IMR-90 (cell line): Measurements from ENCODE around the gene FRY. TPM values are rescaled to one million over a fixed set of nuclear protein-coding genes. Genes with fewer than 3 reads are reported as not detected.
A peak's percentile ranks its signal among the peaks of the same experiment; 100 is the strongest.

Source experiments
- ATAC-seq: fragments of 200-7000 bp; cut with Tn5 transposase; 2 replicates; pipeline ENCODE4 v1.9.1; 2020; ENCODE audit warnings: low read depth, mild to moderate bottlenecking, moderate library complexity
- BruUV-seq: library from RNA; stranded (reverse); fragments of 400-500 nt; replicated peaks from 2 replicates; lab custom pipeline; 2021; lab: Mats Ljungman, UMichigan
- CTCF ChIA-PET: fragments of 300-600 bp; formaldehyde crosslinking; extraction: SDS; loops from one replicate; lab custom pipeline; 2021; ENCODE audit warnings: antibody characterized with exemption; lab: Yijun Ruan, JAX
- POLR2A ChIA-PET: fragments of 300-600 bp; sonication (Branson Sonifier 250); formaldehyde crosslinking; loops from one replicate; lab custom pipeline; 2022; ENCODE audit warnings: antibody characterized with exemption; ENCODE audit not compliant: unreplicated experiment; lab: Charles Lee
- DNase-seq: peaks from one replicate; pipeline ENCODE4 v3.0.0; 2013
- H2AFZ ChIP-seq: replicated peaks from 2 replicates; pipeline ENCODE3; 2013; ENCODE audit warnings: low read length, mild to moderate bottlenecking; ENCODE audit not compliant: poor library complexity
- H2AK5ac ChIP-seq: 2 replicates; pipeline ENCODE4 v1.6.1; 2013; ENCODE audit warnings: low read depth, low read length, inconsistent platforms
- H2AK9ac ChIP-seq: replicated peaks from 2 replicates; pipeline ENCODE3; 2013; ENCODE audit warnings: mild to moderate bottlenecking, low read depth, low read length, moderate library complexity; ENCODE audit not compliant: poor library complexity
- H2BK120ac ChIP-seq: 2 replicates; pipeline ENCODE4 v1.6.1; 2013; ENCODE audit warnings: low read depth, low read length, inconsistent platforms
- H2BK15ac ChIP-seq: 3 replicates; pipeline ENCODE4 v1.6.1; 2013; ENCODE audit warnings: low read depth, low read length, inconsistent platforms
- H2BK20ac ChIP-seq: 2 replicates; pipeline ENCODE4 v1.6.1; 2013; ENCODE audit warnings: low read depth, mild to moderate bottlenecking, inconsistent platforms, low read length, moderate library complexity
- H2BK5ac ChIP-seq: 2 replicates; pipeline ENCODE4 v1.6.1; 2013; ENCODE audit warnings: mild to moderate bottlenecking, low read depth, low read length, inconsistent platforms; ENCODE audit not compliant: poor library complexity, severe bottlenecking
- H3K14ac ChIP-seq: replicated peaks from 2 replicates; pipeline ENCODE4 v1.6.1; 2013; ENCODE audit warnings: low read depth, low read length, inconsistent platforms
- H3K18ac ChIP-seq: 2 replicates; pipeline ENCODE4 v1.6.1; 2013; ENCODE audit warnings: low read depth, low read length, control low read depth
- H3K23ac ChIP-seq: 2 replicates; pipeline ENCODE4 v1.6.1; 2013; ENCODE audit warnings: low read depth, low read length, inconsistent platforms
- H3K27ac ChIP-seq: 2 replicates; pipeline ENCODE4 v1.5.1; 2013; ENCODE audit warnings: mild to moderate bottlenecking, control low read depth, low read length; ENCODE audit not compliant: insufficient read depth
- H3K27me3 ChIP-seq: 2 replicates; pipeline ENCODE4 v1.6.1; 2013; ENCODE audit warnings: low read length; ENCODE audit not compliant: control insufficient read depth, insufficient read depth
- H3K36me3 ChIP-seq: 2 replicates; pipeline ENCODE4 v1.6.1; 2013; ENCODE audit warnings: low read length, mixed read lengths; ENCODE audit not compliant: control insufficient read depth, insufficient read depth
- H3K4ac ChIP-seq: 2 replicates; pipeline ENCODE4 v1.6.1; 2013; ENCODE audit warnings: low read depth, low read length, inconsistent platforms
- H3K4me1 ChIP-seq: 2 replicates; pipeline ENCODE4 v1.6.1; 2013; ENCODE audit warnings: low read length, mixed read lengths; ENCODE audit not compliant: control insufficient read depth, insufficient read depth
- H3K4me2 ChIP-seq: 2 replicates; pipeline ENCODE4 v1.6.1; 2013; ENCODE audit warnings: low read depth, mild to moderate bottlenecking, control low read depth, low read length, moderate library complexity
- H3K4me3 ChIP-seq: 2 replicates; pipeline ENCODE4 v1.5.1; 2013; ENCODE audit warnings: low read depth, mild to moderate bottlenecking, control low read depth, low read length, moderate library complexity; ENCODE audit not compliant: insufficient read depth
- H3K56ac ChIP-seq: 2 replicates; pipeline ENCODE4 v1.6.1; 2013; ENCODE audit warnings: low read length, inconsistent platforms; ENCODE audit not compliant: insufficient read depth; ENCODE audit errors: extremely low read depth
- H3K79me1 ChIP-seq, 2 experiments: 2 replicates each; pipeline ENCODE4 v1.6.1; 2013; ENCODE audit warnings: low read length in 2 of 2, inconsistent platforms in 1 of 2, low read depth in 1 of 2
- H3K9ac ChIP-seq: 2 replicates; pipeline ENCODE4 v1.6.1; 2013; ENCODE audit warnings: low read depth, low read length, control low read depth
- H3K9me1 ChIP-seq: 2 replicates; pipeline ENCODE4 v1.6.1; 2013; ENCODE audit warnings: low read length, inconsistent platforms; ENCODE audit not compliant: insufficient read depth
- H3K9me3 ChIP-seq: 2 replicates; pipeline ENCODE4 v1.6.1; 2013; ENCODE audit warnings: low read length; ENCODE audit not compliant: control insufficient read depth, insufficient read depth
- H4K20me1 ChIP-seq: 2 replicates; pipeline ENCODE4 v1.6.1; 2013; ENCODE audit warnings: low read length, inconsistent platforms; ENCODE audit not compliant: insufficient read depth
- H4K5ac ChIP-seq: 2 replicates; pipeline ENCODE4 v1.6.1; 2013; ENCODE audit warnings: mild to moderate bottlenecking, low read depth, low read length, control low read depth
- H4K8ac ChIP-seq, 2 experiments: 2 replicates each; pipeline ENCODE4 v1.6.1; 2013; ENCODE audit warnings: low read depth in 2 of 2, low read length in 2 of 2, control low read depth in 1 of 2, inconsistent platforms in 1 of 2
- H4K91ac ChIP-seq: 2 replicates; pipeline ENCODE4 v1.6.1; 2013; ENCODE audit warnings: low read depth, low read length, inconsistent platforms; ENCODE audit not compliant: insufficient read depth
- CEBPB ChIP-seq: IDR thresholded peaks from 2 replicates; pipeline ENCODE4 v1.6.1; 2012; ENCODE audit warnings: low read depth, low read length, improper control_type of control experiment
- NFE2L2 ChIP-seq: fragments of 150-350 bp; IDR thresholded peaks from 2 replicates; pipeline ENCODE4 v1.6.1; 2016; ENCODE audit warnings: low read depth, mild to moderate bottlenecking, low read length
- POLR2A ChIP-seq: IDR thresholded peaks from 2 replicates; pipeline ENCODE4 v1.6.1; 2012; ENCODE audit warnings: mild to moderate bottlenecking, low read depth, low read length
- WGBS, 2 experiments: methylation state at CpG; one replicate each; pipeline versions ENCODE4 v1.1.5 to v1.1.7; 2013; ENCODE audit warnings: missing lambda C conversion rate in 2 of 2; ENCODE audit not compliant: insufficient read length in 1 of 2; ENCODE audit errors: extremely low coverage in 2 of 2; 5-methylcytosine and 5-hydroxymethylcytosine counted together
- dilution Hi-C: fragments of 300-500 bp; cut with HindIII; formaldehyde crosslinking; loops from one replicate; pipeline ENCODE4 v1.14.3; 2018; ENCODE audit warnings: low sequenced_read_pairs; ENCODE audit not compliant: unreplicated experiment
- in situ Hi-C: fragments of 300-500 bp; cut with MboI; formaldehyde crosslinking; loops from 3 replicates; pipeline ENCODE4 v1.14.3; 2019; ENCODE audit warnings: low sequenced_read_pairs, inconsistent platforms, mixed read lengths
- intact Hi-C: fragments of 100-400 bp; cut with micrococcal nuclease; formaldehyde crosslinking; loops from 2 replicates; pipeline ENCODE4 v1.10.0; 2022
- polyA plus RNA-seq, 3 experiments: library from polyadenylated mRNA; depleted of rRNA; stranded (reverse); fragments of >200 nt; gene quantifications; 2 replicates each; pipeline ENCODE4 v1.2.3, GENCODE V29; 2012; ENCODE audit warnings: low replicate concordance in 1 of 3
- total RNA-seq: library from RNA; depleted of rRNA; stranded (reverse); fragments of >200 nt; gene quantifications from 2 replicates; pipeline ENCODE4 v1.2.3, GENCODE V29; 2012

FRY gene
- total and polyA plus RNA-seq, 2 of the 4 experiments (the other 2 are of a cell fraction) = 3.0 to 4.8 TPM

DNA sequence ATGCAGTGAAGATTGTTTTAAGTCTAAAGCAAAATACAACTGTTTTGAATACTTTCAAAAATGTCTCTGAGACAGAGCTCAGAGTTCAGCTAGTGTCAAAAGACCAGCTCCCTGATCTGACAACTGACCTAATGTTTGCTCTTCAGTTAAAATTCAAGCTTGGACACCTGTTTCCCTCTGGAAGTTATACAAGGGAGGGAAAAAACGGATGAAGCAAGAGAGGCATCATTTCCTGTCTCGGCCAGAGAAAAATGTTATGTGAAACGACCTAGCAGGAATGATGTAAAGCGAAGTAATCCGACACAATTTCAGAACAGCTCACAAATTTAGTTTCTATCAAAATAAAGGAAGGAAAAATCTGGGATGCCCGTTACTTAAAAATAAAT lies 224.1 kb downstream of the FRY start:
- Histone ChIP-seq H3K9ac (no peak overlapping the region), H4K20me1 (no peaks in the 10 kb centered on the region), H3K4me1 (peaks cover 3% of the 10 kb centered on the region), H3K56ac (no peak overlapping the region), H3K14ac (no peak overlapping the region), H2BK15ac (no peak overlapping the region), H4K91ac (no peak overlapping the region), H3K4me2 (no peak overlapping the region), H2AK9ac (no peak overlapping the region), H2BK20ac (no peak overlapping the region), H3K9me1 (0 out of 2 replicates have a peak, but pooled peaks cover 3% of the 10 kb centered on the region), H3K27me3 (no peaks in the 10 kb centered on the region), H3K18ac (no peak overlapping the region), H3K79me1 (no peaks in the 10 kb centered on the region), H3K4me3 (no peak overlapping the region), H3K9me3 (no peaks in the 10 kb centered on the region), H4K8ac (no peak overlapping the region), H4K5ac (no peak overlapping the region), H2AK5ac (no peak overlapping the region), H2BK5ac (no peak overlapping the region), H3K27ac (no peak overlapping the region), H2BK120ac (no peak overlapping the region), H2AFZ (no peak overlapping the region), H3K36me3 (peaks cover 6% of the 10 kb centered on the region), H3K4ac (no peak overlapping the region), H3K23ac (no peak overlapping the region)
- DNase-seq (peak; percentile 76), ATAC-seq (no peak)
- POLR2A ChIA-PET = no interaction called here
- CTCF ChIA-PET = interaction anchor here (0.6 to 3.0 kb wide), 2 partner anchors 9 to 1900 kb away, joined by 5 to 14 read pairs; no protein-coding TSS in a partner anchor
- dilution Hi-C loops = no loop called here
- intact Hi-C loops = no loop called here
- in situ Hi-C loops = no loop called here
- TF ChIP-seq NFE2L2 (no peak), POLR2A (no peak), CEBPB (peak; percentile 77)
- no CpG with 5 or more reads among the region's 6 CpGs for WGBS, 2 experiments
- BruUV-seq = no TSS peak
